Erythroblast (primary cell): Measurements from ENCODE around the gene SNIP1.
"Not testable (repeated sequence)": the region's sequence is repeated elsewhere in the genome, so short reads cannot be mapped to it uniquely, and the experiment has no call there.

Source experiments
- GATA1 ChIP-seq: IDR thresholded peaks from 2 replicates; pipeline ENCODE4 v1.6.1; 2011; ENCODE audit warnings: low read depth, mild to moderate bottlenecking, control low read depth, low read length, moderate library complexity
- POLR2A ChIP-seq: IDR thresholded peaks from 2 replicates; pipeline ENCODE4 v1.6.1; 2011; ENCODE audit warnings: mild to moderate bottlenecking, low read length

DNA sequence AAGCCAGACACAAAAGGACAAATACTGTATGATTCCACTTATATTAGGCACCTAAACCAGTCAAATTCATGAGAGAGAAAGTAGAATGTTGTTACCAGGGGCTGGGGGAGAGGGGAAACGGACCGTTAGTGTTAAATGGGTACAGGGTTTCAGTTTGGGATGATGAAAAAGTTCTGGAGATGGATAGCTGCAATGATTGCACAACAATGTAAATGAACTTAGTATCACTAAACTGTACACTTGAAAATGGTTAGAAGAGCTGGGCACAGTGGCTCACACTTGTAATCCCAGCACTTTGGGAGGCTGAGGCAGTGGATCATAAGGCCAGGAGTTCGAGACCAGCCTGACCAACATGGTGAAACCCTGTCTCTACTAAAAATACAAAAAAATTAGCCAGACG is 30.5 kb upstream of the SNIP1 start:
- TF ChIP-seq POLR2A, GATA1: not testable (repeated sequence)
